Measurements from ENCODE around the gene RAB7B.
"Not testable (repeated sequence)": the region's sequence is repeated elsewhere in the genome, so short reads cannot be mapped to it uniquely, and the experiment has no call there.

Gene RAB7B

GRCh38 chr1:205996641-205997040, 6.6 kb downstream of the RAB7B start:
- not testable (repeated sequence) for DNase-seq (ENCODE audit: low spot score)

GRCh38 chr1:205994346-205994745, 8.8 kb downstream of the RAB7B start:
- peak; percentile 97 for DNase-seq (ENCODE audit: low spot score)

- no peak for DNase-seq (ENCODE audit: low spot score)
These were observed 10.1 kb downstream of the RAB7B start for GRCh38 chr1:205993068-205993467.

- no peak for DNase-seq (ENCODE audit: low spot score)
These were observed 10.8 kb downstream of the RAB7B start for GRCh38 chr1:205992218-205992882.

- DNase-seq (ENCODE audit: low spot score) = no peak
These were observed 12.0 kb downstream of the RAB7B start for GRCh38 chr1:205991237-205991636.

- no peak for DNase-seq (ENCODE audit: low spot score)
These were observed 13.0 kb downstream of the RAB7B start for GRCh38 chr1:205990226-205990625.

GRCh38 chr1:205989786-205990185, 13.4 kb downstream of the RAB7B start:
- DNase-seq (ENCODE audit: low spot score) = no peak

- no peak for DNase-seq (ENCODE audit: low spot score)
These were observed 14.6 kb downstream of the RAB7B start for GRCh38 chr1:205988585-205988995.

GRCh38 chr1:205986861-205987260, 16.3 kb downstream of the RAB7B start:
- DNase-seq (ENCODE audit: low spot score) = no peak

- DNase-seq (ENCODE audit: low spot score) = no peak
These were observed 16.9 kb downstream of the RAB7B start for GRCh38 chr1:205986292-205986691.

- DNase-seq (ENCODE audit: low spot score) = no peak
These were observed 17.7 kb downstream of the RAB7B start for GRCh38 chr1:205985330-205986005.

- peak; percentile 86 for DNase-seq (ENCODE audit: low spot score)
These were observed 19.1 kb downstream of the RAB7B start for GRCh38 chr1:205983925-205984725.

- DNase-seq (ENCODE audit: low spot score) = no peak
These were observed 21.9 kb downstream of the RAB7B start for GRCh38 chr1:205981257-205981656.

GRCh38 chr1:205980237-205980870, 22.8 kb downstream of the RAB7B start:
- no peak for DNase-seq (ENCODE audit: low spot score)

- DNase-seq (ENCODE audit: low spot score) = no peak
These were observed 23.9 kb downstream of the RAB7B start for GRCh38 chr1:205979301-205979700.

GRCh38 chr1:205978676-205979075, 24.5 kb downstream of the RAB7B start:
- no peak for DNase-seq (ENCODE audit: low spot score)

- DNase-seq (ENCODE audit: low spot score) = peak; percentile 96
These were observed 25.7 kb downstream of the RAB7B start for GRCh38 chr1:205977402-205978014.

- DNase-seq (ENCODE audit: low spot score) = peak; percentile 68
These were observed 26.3 kb downstream of the RAB7B start for GRCh38 chr1:205976708-205977401.

- no peak for DNase-seq (ENCODE audit: low spot score)
These were observed 27.2 kb downstream of the RAB7B start for GRCh38 chr1:205976036-205976435.

- no peak for DNase-seq (ENCODE audit: low spot score)
These were observed 27.7 kb downstream of the RAB7B start for GRCh38 chr1:205975387-205975998.

- DNase-seq (ENCODE audit: low spot score) = no peak
These were observed 28.5 kb downstream of the RAB7B start for GRCh38 chr1:205974712-205975111.

Data from Ammon's horn (tissue), 1 donor.